Thoracic aorta (tissue), 2 donors: ENCODE results near the gene PTGES3. TPM values are rescaled to one million over a fixed set of nuclear protein-coding genes. Genes with fewer than 3 reads are reported as not detected.

Source experiments
- ATAC-seq: fragments of 150-250 bp; one replicate; pipeline ENCODE4 v1.8.0; 2017; ENCODE audit warnings: low read depth; ENCODE audit not compliant: insufficient number of reproducible peaks, low FRiP score
- DNase-seq: peaks from one replicate; pipeline ENCODE4 v3.0.0-alpha.2; 2020; ENCODE audit warnings: low spot score
- H3K27ac ChIP-seq, 2 donors: fragments of 200-600 bp; sonication (generic); 1 replicate in 1 of 2; 2 replicates in 1 of 2; pipeline ENCODE4 v1.5.1; 2016; ENCODE audit warnings: mild to moderate bottlenecking in 2 of 2, moderate library complexity in 2 of 2
- H3K27me3 ChIP-seq: fragments of 200-600 bp; sonication (generic); replicated peaks from 2 replicates; pipeline ENCODE4 v1.6.0; 2016; ENCODE audit warnings: mild to moderate bottlenecking; ENCODE audit not compliant: insufficient read depth
- H3K36me3 ChIP-seq: fragments of 200-600 bp; sonication (generic); one replicate; pipeline ENCODE4 v1.5.1; 2016
- H3K4me1 ChIP-seq, 2 donors: fragments of 200-600 bp; sonication (generic); 1 replicate in 1 of 2; 2 replicates in 1 of 2; pipeline versions ENCODE4 v1.5.1 to v1.6.0; 2016; ENCODE audit warnings: low read depth in 2 of 2, mild to moderate bottlenecking in 1 of 2; ENCODE audit not compliant: control insufficient read depth in 1 of 2
- H3K4me3 ChIP-seq: fragments of 200-600 bp; sonication (generic); 2 replicates; pipeline ENCODE4 v1.5.1; 2016; ENCODE audit warnings: mild to moderate bottlenecking
- H3K9me3 ChIP-seq: fragments of 200-600 bp; sonication (generic); 2 replicates; pipeline ENCODE4 v1.5.1; 2016
- total RNA-seq, 2 donors: library from RNA; depleted of rRNA; stranded (reverse); fragments of >200 nt; gene quantifications; one replicate each; pipeline versions ENCODE4 v1.1.0 to v1.2.3, GENCODE V29; 2016
- TF ChIP-seq, protein P1 (sequence below): fragments of 200-600 bp; sonication (generic); IDR thresholded peaks from one replicate; pipeline ENCODE4 v1.5.1; 2019; ENCODE audit warnings: antibody characterized with exemption

Gene PTGES3
- total RNA-seq, 2 donors from 2014 or later = 70.4 to 97.6 TPM

DNA sequence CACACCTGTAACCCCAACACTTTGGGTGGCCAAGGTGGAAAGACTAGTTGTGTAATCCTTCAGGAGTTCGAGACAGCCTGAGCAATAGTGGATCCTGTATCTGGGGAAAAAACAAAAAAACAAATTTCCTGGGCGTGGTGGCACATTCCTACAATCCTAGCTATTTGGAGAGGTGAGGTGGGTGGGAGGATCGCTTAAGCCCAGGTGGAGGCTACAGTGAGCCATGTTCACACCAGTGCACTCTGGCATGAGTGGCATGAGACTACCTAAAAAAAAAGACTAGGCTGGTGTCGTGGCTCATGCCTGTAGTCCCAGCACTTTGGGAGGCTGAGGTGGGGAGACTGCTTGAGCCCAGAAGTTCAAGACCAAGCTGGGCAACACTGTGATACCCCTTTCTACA lies 17.2 kb downstream of the PTGES3 start:
- Histone ChIP-seq H3K27me3 (no peaks in the 10 kb centered on the region), H3K9me3 (no peaks in the 10 kb centered on the region), H3K4me3 (no peak overlapping the region), H3K4me1 (peaks cover 9 to 24% of the 10 kb centered on the region in 2 donors), H3K27ac (no peak overlapping the region), H3K36me3 (peaks cover 53% of the 10 kb centered on the region)
- ATAC-seq = no peak
- DNase-seq = no peak
- TF ChIP-seq, protein P1, sequence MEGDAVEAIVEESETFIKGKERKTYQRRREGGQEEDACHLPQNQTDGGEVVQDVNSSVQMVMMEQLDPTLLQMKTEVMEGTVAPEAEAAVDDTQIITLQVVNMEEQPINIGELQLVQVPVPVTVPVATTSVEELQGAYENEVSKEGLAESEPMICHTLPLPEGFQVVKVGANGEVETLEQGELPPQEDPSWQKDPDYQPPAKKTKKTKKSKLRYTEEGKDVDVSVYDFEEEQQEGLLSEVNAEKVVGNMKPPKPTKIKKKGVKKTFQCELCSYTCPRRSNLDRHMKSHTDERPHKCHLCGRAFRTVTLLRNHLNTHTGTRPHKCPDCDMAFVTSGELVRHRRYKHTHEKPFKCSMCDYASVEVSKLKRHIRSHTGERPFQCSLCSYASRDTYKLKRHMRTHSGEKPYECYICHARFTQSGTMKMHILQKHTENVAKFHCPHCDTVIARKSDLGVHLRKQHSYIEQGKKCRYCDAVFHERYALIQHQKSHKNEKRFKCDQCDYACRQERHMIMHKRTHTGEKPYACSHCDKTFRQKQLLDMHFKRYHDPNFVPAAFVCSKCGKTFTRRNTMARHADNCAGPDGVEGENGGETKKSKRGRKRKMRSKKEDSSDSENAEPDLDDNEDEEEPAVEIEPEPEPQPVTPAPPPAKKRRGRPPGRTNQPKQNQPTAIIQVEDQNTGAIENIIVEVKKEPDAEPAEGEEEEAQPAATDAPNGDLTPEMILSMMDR = no peak

DNA sequence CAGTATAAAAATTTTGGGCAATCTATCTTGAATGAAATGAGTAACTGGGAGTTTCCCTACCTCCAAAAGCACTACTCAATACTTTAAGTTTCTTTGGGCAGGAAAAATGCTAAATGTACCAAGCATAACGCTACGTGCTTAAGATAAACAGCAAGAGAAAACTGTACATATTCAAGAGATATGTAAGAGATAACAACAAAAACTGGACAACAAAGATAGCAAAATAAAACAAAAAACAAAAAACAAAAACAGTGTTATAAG lies 20.0 kb downstream of the PTGES3 start:
- Histone ChIP-seq H3K27me3 (no peaks in the 10 kb centered on the region), H3K4me3 (no peak overlapping the region), H3K36me3 (peaks cover 63% of the 10 kb centered on the region), H3K4me1 (peaks cover 6 to 14% of the 10 kb centered on the region in 2 donors), H3K9me3 (no peaks in the 10 kb centered on the region), H3K27ac (no peak overlapping the region)
- ATAC-seq (no peak), DNase-seq (no peak)
- TF ChIP-seq, protein P1 = no peak

DNA sequence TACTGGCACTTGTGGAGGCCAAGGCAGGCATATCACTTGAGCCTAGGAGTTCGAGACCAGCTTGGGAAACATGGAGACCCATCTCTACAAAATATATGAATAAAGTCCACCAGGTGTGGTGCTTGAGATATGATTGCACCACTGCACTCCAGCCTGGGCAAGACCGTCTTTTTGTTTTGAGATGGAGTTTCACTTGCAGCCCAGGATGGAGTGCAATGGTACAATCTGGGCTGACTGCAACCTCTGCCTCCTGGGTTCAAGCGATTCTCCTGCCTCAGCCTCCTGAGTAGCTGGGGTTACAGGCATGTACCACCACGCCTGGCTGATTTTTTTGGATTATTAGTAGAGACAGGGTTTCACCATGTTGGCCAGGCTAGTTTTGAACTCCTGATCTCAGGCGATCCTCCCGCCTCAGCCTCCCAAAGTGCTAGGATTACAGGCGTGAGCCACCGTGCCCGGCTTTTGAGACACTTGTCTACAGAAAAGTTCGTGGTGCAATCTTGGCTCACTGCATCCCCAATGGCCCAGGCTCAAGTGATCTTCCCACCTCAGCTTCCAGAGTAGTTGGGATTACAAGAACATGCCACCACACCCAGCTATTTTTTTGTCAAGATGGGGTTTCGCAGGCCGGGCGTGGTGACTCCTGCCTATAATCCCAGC lies 26.0 kb downstream of the PTGES3 start:
- H3K9me3 ChIP-seq = no peaks in the 10 kb centered on the region
- no peak for ATAC-seq
- TF ChIP-seq, protein P1 = no peak
- no peak for DNase-seq
- no peak overlapping the region for H3K4me3 ChIP-seq
- H3K36me3 ChIP-seq = peaks cover 24% of the 10 kb centered on the region
- no peak overlapping the region for H3K27ac ChIP-seq
- no peaks in the 10 kb centered on the region for H3K27me3 ChIP-seq
- no peaks in the 10 kb centered on the region for H3K4me1 ChIP-seq

DNA sequence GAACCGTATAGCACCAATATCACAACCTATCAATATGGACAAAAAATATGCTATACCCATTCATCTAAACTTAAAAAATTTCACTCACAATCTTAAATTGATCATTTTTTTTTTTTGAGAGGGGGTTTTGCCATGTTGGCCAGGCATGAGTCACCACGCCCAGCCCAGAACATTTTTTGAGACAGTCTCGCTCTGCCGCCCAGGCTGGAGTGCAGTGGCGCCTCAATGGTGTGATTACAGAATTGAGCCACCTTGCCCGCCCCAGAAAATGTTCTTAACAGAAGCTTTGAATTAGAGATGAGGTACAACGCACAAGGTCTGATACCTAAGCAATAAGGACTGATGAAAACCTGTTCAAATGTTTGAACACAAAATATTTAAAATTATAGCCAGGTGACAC lies 26.5 kb downstream of the PTGES3 start:
- DNase-seq (no peak), ATAC-seq (no peak)
- Histone ChIP-seq H3K27me3 (no peaks in the 10 kb centered on the region), H3K36me3 (peaks cover 19% of the 10 kb centered on the region), H3K9me3 (no peaks in the 10 kb centered on the region), H3K27ac (no peak overlapping the region), H3K4me1 (no peaks in the 10 kb centered on the region), H3K4me3 (no peak overlapping the region)
- TF ChIP-seq, protein P1 = no peak

DNA sequence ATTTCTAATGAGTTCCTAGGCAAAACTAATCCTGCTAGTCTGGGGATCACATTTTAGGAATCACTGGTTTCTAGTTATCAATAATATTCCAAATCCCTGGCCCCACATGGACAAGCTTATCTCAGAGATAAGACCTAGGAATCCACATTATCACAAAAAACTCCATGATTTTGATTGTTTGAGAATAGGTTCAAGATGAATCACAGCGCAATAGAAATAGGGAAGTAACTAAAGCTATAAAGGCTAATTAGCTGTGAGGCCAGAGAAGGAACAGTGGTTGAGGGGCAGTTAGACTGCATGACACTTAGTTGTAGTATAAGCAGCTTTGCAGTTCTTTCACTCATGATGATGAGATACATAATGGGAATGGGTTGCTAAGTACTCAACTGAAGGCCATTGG lies 29.2 kb downstream of the PTGES3 start:
- no peaks in the 10 kb centered on the region for H3K4me1 ChIP-seq
- DNase-seq (no peak), ATAC-seq (no peak)
- H3K9me3 ChIP-seq = no peaks in the 10 kb centered on the region
- no peaks in the 10 kb centered on the region for H3K27me3 ChIP-seq
- H3K4me3 ChIP-seq = no peak overlapping the region
- H3K27ac ChIP-seq = no peak overlapping the region
- H3K36me3 ChIP-seq = peaks cover 3% of the 10 kb centered on the region
- TF ChIP-seq, protein P1 = no peak
